Central memory CD8-positive, alpha-beta T cell (primary cell): ENCODE measurements around the gene HADH.
"Not testable (repeated sequence)": the region's sequence is repeated elsewhere in the genome, so short reads cannot be mapped to it uniquely, and the experiment has no call there.

Experiments
- ATAC-seq: fragments of 150-1000 bp; cut with Tn5 transposase; replicated peaks from 2 replicates; pipeline ENCODE4 v1.10.0; 2022; ENCODE audit warnings: mild to moderate bottlenecking, moderate FRiP score, moderate number of reproducible peaks; ENCODE audit not compliant: poor library complexity, severe bottlenecking; ENCODE audit errors: extremely low read depth
- DNase-seq, 2 donors: peaks; one replicate each; pipeline ENCODE4 v3.0.0; 2021; ENCODE audit warnings: low spot score in 2 of 2
- H3K27ac Mint-ChIP-seq: one replicate; pipeline ENCODE4 v1.8.0; 2022; ENCODE audit warnings: low read depth, mild to moderate bottlenecking, moderate library complexity, mixed read lengths
- H3K27me3 Mint-ChIP-seq: one replicate; pipeline ENCODE4 v1.8.0; 2022; ENCODE audit warnings: mixed read lengths
- H3K36me3 Mint-ChIP-seq: one replicate; pipeline ENCODE4 v1.8.0; 2022; ENCODE audit warnings: mild to moderate bottlenecking, moderate library complexity, mixed read lengths; ENCODE audit not compliant: insufficient read depth
- H3K4me1 Mint-ChIP-seq: one replicate; pipeline ENCODE4 v1.8.0; 2022; ENCODE audit warnings: mixed read lengths
- H3K4me3 Mint-ChIP-seq: one replicate; pipeline ENCODE4 v1.8.0; 2022; ENCODE audit warnings: mild to moderate bottlenecking, moderate library complexity, mixed read lengths
- H3K9me3 Mint-ChIP-seq: one replicate; pipeline ENCODE4 v1.8.0; 2022; ENCODE audit warnings: mixed read lengths

HADH gene

GRCh38 chr4:107989537-107990386, at the start of gene HADH:
TSS of gene HADH (plus strand) at chr4:107989889. CDS start at chr4:107989933, 44 bp downstream.
- Mint-ChIP-seq H3K4me1 (peaks cover 34% of the 10 kb centered on the region), H3K27me3 (no peaks in the 10 kb centered on the region)

GRCh38 chr4:107945809-107946208, 43.9 kb upstream of the HADH start:
- Mint-ChIP-seq H3K27ac (no peak overlapping the region), H3K9me3 (no peaks in the 10 kb centered on the region), H3K4me3 (no peak overlapping the region), H3K36me3 (peaks cover 2% of the 10 kb centered on the region), H3K27me3 (no peaks in the 10 kb centered on the region), H3K4me1 (no peaks in the 10 kb centered on the region)
- DNase-seq (no peak), ATAC-seq (no peak)

More at GRCh38 chr4:107989537-107990386, at the start of gene HADH:
- Mint-ChIP-seq H3K36me3 (peaks cover 3% of the 10 kb centered on the region), H3K27ac (peak within 1 kb of the TSS; percentile 91), H3K9me3 (no peaks in the 10 kb centered on the region), H3K4me3 (peak within 1 kb of the TSS; percentile 91)
- DNase-seq (peak; percentile 90), ATAC-seq (peak; percentile 98)

- Mint-ChIP-seq H3K4me1 (no peaks in the 10 kb centered on the region), H3K27ac (no peak overlapping the region), H3K27me3 (peaks cover 11% of the 10 kb centered on the region), H3K4me3 (no peak overlapping the region), H3K9me3 (peaks cover 10% of the 10 kb centered on the region), H3K36me3 (peaks cover 3% of the 10 kb centered on the region)
- ATAC-seq: no peak
- no peak for DNase-seq
These were observed 38.7 kb upstream of the HADH start for GRCh38 chr4:107950746-107951540.

GRCh38 chr4:107951551-107951950, 38.1 kb upstream of the HADH start:
- Mint-ChIP-seq H3K27me3 (peaks cover 17% of the 10 kb centered on the region), H3K4me3 (no peak overlapping the region), H3K27ac (no peak overlapping the region), H3K9me3 (peaks cover 16% of the 10 kb centered on the region), H3K4me1 (no peaks in the 10 kb centered on the region), H3K36me3 (peaks cover 3% of the 10 kb centered on the region)
- no peak for ATAC-seq
- no peak for DNase-seq

- Mint-ChIP-seq H3K4me1 (no peaks in the 10 kb centered on the region), H3K27me3 (peaks cover 54% of the 10 kb centered on the region), H3K27ac (no peak overlapping the region), H3K4me3 (no peak overlapping the region), H3K36me3 (no peaks in the 10 kb centered on the region), H3K9me3 (peaks cover 22% of the 10 kb centered on the region)
- DNase-seq (no peak), ATAC-seq (no peak)
These were observed 33.7 kb upstream of the HADH start for GRCh38 chr4:107956011-107956410.

- Mint-ChIP-seq H3K27me3 (peaks cover 24% of the 10 kb centered on the region), H3K4me3 (no peak overlapping the region), H3K4me1 (no peaks in the 10 kb centered on the region), H3K9me3 (no peaks in the 10 kb centered on the region), H3K27ac (no peak overlapping the region), H3K36me3 (no peaks in the 10 kb centered on the region)
- no peak for DNase-seq
- ATAC-seq: no peak
These were observed 22.8 kb upstream of the HADH start for GRCh38 chr4:107966903-107967302.

- H3K27me3 Mint-ChIP-seq: peaks cover 22% of the 10 kb centered on the region
- H3K9me3 Mint-ChIP-seq, ATAC-seq, H3K36me3 Mint-ChIP-seq, H3K4me1 Mint-ChIP-seq, H3K4me3 Mint-ChIP-seq, DNase-seq, H3K27ac Mint-ChIP-seq: not testable (repeated sequence)
These were observed 22.2 kb upstream of the HADH start for GRCh38 chr4:107967519-107967918.

GRCh38 chr4:107967921-107968320, 21.8 kb upstream of the HADH start:
- not testable (repeated sequence) for DNase-seq, H3K4me1 Mint-ChIP-seq, H3K36me3 Mint-ChIP-seq, ATAC-seq, H3K9me3 Mint-ChIP-seq, H3K4me3 Mint-ChIP-seq, H3K27ac Mint-ChIP-seq
- H3K27me3 Mint-ChIP-seq: peaks cover 21% of the 10 kb centered on the region

- no peak for DNase-seq
- ATAC-seq: no peak
- H3K36me3 Mint-ChIP-seq: peaks cover 1% of the 10 kb centered on the region
- no peak overlapping the region for H3K4me3 Mint-ChIP-seq
- peaks cover 14% of the 10 kb centered on the region for H3K27me3 Mint-ChIP-seq
- H3K4me1 Mint-ChIP-seq: peaks cover 11% of the 10 kb centered on the region
- H3K27ac Mint-ChIP-seq: no peak overlapping the region
- no peaks in the 10 kb centered on the region for H3K9me3 Mint-ChIP-seq
These were observed 19.5 kb upstream of the HADH start for GRCh38 chr4:107970063-107970798.

GRCh38 chr4:107972605-107973004, 17.1 kb upstream of the HADH start:
- peaks cover 11% of the 10 kb centered on the region for H3K4me1 Mint-ChIP-seq
- peaks cover 1% of the 10 kb centered on the region for H3K36me3 Mint-ChIP-seq
- H3K4me3 Mint-ChIP-seq: no peak overlapping the region
- no peak overlapping the region for H3K27ac Mint-ChIP-seq
- H3K27me3 Mint-ChIP-seq: peaks cover 14% of the 10 kb centered on the region
- no peaks in the 10 kb centered on the region for H3K9me3 Mint-ChIP-seq
- ATAC-seq: no peak
- DNase-seq: no peak

- H3K4me3 Mint-ChIP-seq: no peak overlapping the region
These were observed 15.2 kb upstream of the HADH start for GRCh38 chr4:107974523-107974922.

GRCh38 chr4:107977482-107977881, 12.2 kb upstream of the HADH start:
- no peaks in the 10 kb centered on the region for H3K9me3 Mint-ChIP-seq
- no peak overlapping the region for H3K27ac Mint-ChIP-seq
- DNase-seq (no peak), ATAC-seq (no peak)
- H3K36me3 Mint-ChIP-seq: peaks cover 1% of the 10 kb centered on the region
- H3K27me3 Mint-ChIP-seq: no peaks in the 10 kb centered on the region
- H3K4me3 Mint-ChIP-seq: no peak overlapping the region
- H3K4me1 Mint-ChIP-seq: peaks cover 11% of the 10 kb centered on the region

More at GRCh38 chr4:107974523-107974922, 15.2 kb upstream of the HADH start:
- H3K4me1 Mint-ChIP-seq: peaks cover 11% of the 10 kb centered on the region
- H3K27ac Mint-ChIP-seq: no peak overlapping the region
- H3K36me3 Mint-ChIP-seq: peaks cover 1% of the 10 kb centered on the region
- ATAC-seq: peak; percentile 58
- no peak for DNase-seq
- peaks cover 10% of the 10 kb centered on the region for H3K27me3 Mint-ChIP-seq
- H3K9me3 Mint-ChIP-seq: no peaks in the 10 kb centered on the region
